ENCODE results near the gene ALPI. TPM values are rescaled to one million over a fixed set of nuclear protein-coding genes. Genes with fewer than 3 reads are reported as not detected.
A peak's percentile ranks its signal among the peaks of the same experiment; 100 is the strongest.

ALPI gene
- total RNA-seq, 2 donors from 2014 or later, result not detected

- no peak for DNase-seq (ENCODE audit: low spot score)
- Histone ChIP-seq H3K36me3 (no peaks in the 10 kb centered on the region), H3K27me3 (replicated peaks; ENCODE audit: insufficient read depth) (peaks cover 31% of the 10 kb centered on the region), H3K9me3 (no peaks in the 10 kb centered on the region), H3K27ac (no peak overlapping the region), H3K4me3 (no peak overlapping the region), H3K4me1 (replicated peaks) (peaks cover 5% of the 10 kb centered on the region)
- intact Hi-C loops (cut with DNase I), result no loop called here
- WGBS, result under 1% methylated on average over 30 of the region's 111 CpGs
- TF ChIP-seq CTCF (IDR thresholded peaks at IDR 0.05), result no peak
- TF ChIP-seq POLR2AphosphoS5 (IDR thresholded peaks at IDR 0.05), result no peak
- TF ChIP-seq POLR2A (IDR thresholded peaks at IDR 0.05), result no peak
Measured at GRCh38 chr2:232485757-232486557, 30.0 kb downstream of the ALPI start.

GRCh38 chr2:232486558-232487384 is 30.8 kb downstream of the ALPI start:
- peaks cover 31% of the 10 kb centered on the region for H3K27me3 ChIP-seq (replicated peaks; ENCODE audit: insufficient read depth)
- 4% methylated on average over 43 of the region's 74 CpGs for WGBS
- no peak for DNase-seq (ENCODE audit: low spot score)
- no peaks in the 10 kb centered on the region for H3K9me3 ChIP-seq
- H3K36me3 ChIP-seq, result no peaks in the 10 kb centered on the region
- H3K4me3 ChIP-seq, result peak overlapping the region; percentile 4 to 24
- intact Hi-C loops (cut with DNase I), result no loop called here
- TF ChIP-seq POLR2A (IDR thresholded peaks at IDR 0.05), result no peak
- no peak for TF ChIP-seq CTCF (IDR thresholded peaks at IDR 0.05)
- no peak for TF ChIP-seq POLR2AphosphoS5 (IDR thresholded peaks at IDR 0.05)
- H3K27ac ChIP-seq, result no peak overlapping the region
- peaks cover 5% of the 10 kb centered on the region for H3K4me1 ChIP-seq (replicated peaks)

- no peaks in the 10 kb centered on the region for H3K36me3 ChIP-seq
- peaks cover 5% of the 10 kb centered on the region for H3K4me1 ChIP-seq (replicated peaks)
- peaks cover 31% of the 10 kb centered on the region for H3K27me3 ChIP-seq (replicated peaks; ENCODE audit: insufficient read depth)
- no peak for DNase-seq (ENCODE audit: low spot score)
- H3K9me3 ChIP-seq, result no peaks in the 10 kb centered on the region
- intact Hi-C loops (cut with DNase I), result no loop called here
- H3K4me3 ChIP-seq, result peak within 1 kb of the TSS; percentile 4 to 24
- 3% methylated on average over 45 of the region's 102 CpGs for WGBS
- H3K27ac ChIP-seq, result no peak within 1 kb of the TSS
- TF ChIP-seq CTCF (IDR thresholded peaks at IDR 0.05), result no peak
- TF ChIP-seq POLR2AphosphoS5 (IDR thresholded peaks at IDR 0.05), result no peak
- TF ChIP-seq POLR2A (IDR thresholded peaks at IDR 0.05), result no peak
Measured at GRCh38 chr2:232487385-232488096, 31.6 kb downstream of the ALPI start, which contains the start of gene ECEL1. Gene ECEL1 (minus strand): TSS chr2:232487834. CDS start chr2:232486653, 1,181 bp downstream.

- WGBS, result 61% methylated on average over 16 of the region's 16 CpGs
- H3K4me3 ChIP-seq, result no peak overlapping the region
- intact Hi-C loops (cut with DNase I), result no loop called here
- no peaks in the 10 kb centered on the region for H3K9me3 ChIP-seq
- no peaks in the 10 kb centered on the region for H3K36me3 ChIP-seq
- peaks cover 5% of the 10 kb centered on the region for H3K4me1 ChIP-seq (replicated peaks)
- H3K27ac ChIP-seq, result no peak overlapping the region
- TF ChIP-seq POLR2AphosphoS5 (IDR thresholded peaks at IDR 0.05) (no peak), CTCF (IDR thresholded peaks at IDR 0.05) (no peak), POLR2A (IDR thresholded peaks at IDR 0.05) (no peak)
- no peak for DNase-seq (ENCODE audit: low spot score)
- H3K27me3 ChIP-seq (replicated peaks; ENCODE audit: insufficient read depth), result peaks cover 30% of the 10 kb centered on the region
Measured at GRCh38 chr2:232488097-232488711, 32.3 kb downstream of the ALPI start.

Data from prostate gland (tissue), 2 donors.